Upper lobe of left lung (tissue), 4 donors: ENCODE measurements around the gene FGF3.

ENCODE experiments used
- POLR2A ChIP-seq, 4 donors: fragments of 450-650 bp; IDR thresholded peaks; one replicate each; pipeline ENCODE4 v1.5.1; 2016 to 2017; ENCODE audit warnings: antibody characterized with exemption in 4 of 4, mild to moderate bottlenecking in 2 of 4
- TF ChIP-seq, protein P1 (sequence below), 6 experiments: fragments of 450-650 bp in 4 of 6; fragments of 200-600 bp in 2 of 6; sonication (generic) in 2 of 6; IDR thresholded peaks; one replicate each; pipeline ENCODE4 v1.5.1; 2016 to 2019; ENCODE audit warnings: antibody characterized with exemption in 6 of 6

DNA sequence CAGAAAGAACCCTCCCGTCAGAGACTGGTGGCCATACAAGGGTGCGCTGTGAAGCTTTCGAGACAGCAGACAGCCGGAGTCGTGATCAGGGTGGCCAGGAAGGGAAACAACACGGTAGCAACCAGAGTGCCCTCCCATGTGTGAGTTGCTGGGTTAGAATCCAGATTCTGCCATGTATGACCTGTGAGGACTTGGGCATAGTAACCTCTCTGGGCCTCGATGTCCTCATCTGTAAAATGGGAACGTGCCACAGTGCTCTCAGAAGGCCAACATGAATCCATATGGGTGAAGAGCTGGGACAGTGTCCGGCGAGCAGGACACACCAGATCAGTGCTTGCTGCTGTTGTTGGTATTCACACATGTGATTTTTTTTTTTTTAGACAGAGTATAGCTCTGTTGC lies 7.6 kb upstream of the FGF3 start:
- TF ChIP-seq, protein P1, sequence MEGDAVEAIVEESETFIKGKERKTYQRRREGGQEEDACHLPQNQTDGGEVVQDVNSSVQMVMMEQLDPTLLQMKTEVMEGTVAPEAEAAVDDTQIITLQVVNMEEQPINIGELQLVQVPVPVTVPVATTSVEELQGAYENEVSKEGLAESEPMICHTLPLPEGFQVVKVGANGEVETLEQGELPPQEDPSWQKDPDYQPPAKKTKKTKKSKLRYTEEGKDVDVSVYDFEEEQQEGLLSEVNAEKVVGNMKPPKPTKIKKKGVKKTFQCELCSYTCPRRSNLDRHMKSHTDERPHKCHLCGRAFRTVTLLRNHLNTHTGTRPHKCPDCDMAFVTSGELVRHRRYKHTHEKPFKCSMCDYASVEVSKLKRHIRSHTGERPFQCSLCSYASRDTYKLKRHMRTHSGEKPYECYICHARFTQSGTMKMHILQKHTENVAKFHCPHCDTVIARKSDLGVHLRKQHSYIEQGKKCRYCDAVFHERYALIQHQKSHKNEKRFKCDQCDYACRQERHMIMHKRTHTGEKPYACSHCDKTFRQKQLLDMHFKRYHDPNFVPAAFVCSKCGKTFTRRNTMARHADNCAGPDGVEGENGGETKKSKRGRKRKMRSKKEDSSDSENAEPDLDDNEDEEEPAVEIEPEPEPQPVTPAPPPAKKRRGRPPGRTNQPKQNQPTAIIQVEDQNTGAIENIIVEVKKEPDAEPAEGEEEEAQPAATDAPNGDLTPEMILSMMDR (IDR thresholded peaks at IDR 0.05): no peak
- no peak for TF ChIP-seq POLR2A (IDR thresholded peaks at IDR 0.05)
